SU-DHL-6 (cell line): ENCODE data around the gene PEA15.

Source experiments
- H2AFZ ChIP-seq: fragments of 200-600 bp; sonication (generic); 2 replicates; pipeline ENCODE4 v1.6.1; 2014; ENCODE audit warnings: low read depth, mild to moderate bottlenecking, moderate library complexity, mixed read lengths, antibody characterized with exemption, low read length; ENCODE audit not compliant: severe bottlenecking
- H3F3A ChIP-seq: fragments of 200-600 bp; shearing (Covaris generic); 2 replicates; pipeline ENCODE4 v1.6.0; 2016; ENCODE audit warnings: antibody characterized with exemption, mild to moderate bottlenecking; ENCODE audit not compliant: insufficient read depth
- H3K27ac ChIP-seq: fragments of 200-600 bp; sonication (generic); 2 replicates; pipeline ENCODE4 v1.5.1; 2016; ENCODE audit warnings: low read depth, mild to moderate bottlenecking, low read length, moderate library complexity, mixed read lengths
- H3K27me3 ChIP-seq: fragments of 200-600 bp; sonication (generic), shearing (Covaris generic); 2 replicates; pipeline ENCODE4 v1.6.0; 2014; ENCODE audit warnings: mild to moderate bottlenecking, low read length
- H3K36me3 ChIP-seq: fragments of 200-600 bp; sonication (generic); 2 replicates; pipeline ENCODE4 v1.6.1; 2014; ENCODE audit warnings: mild to moderate bottlenecking, low read length, mixed read lengths
- H3K4me2 ChIP-seq: fragments of 300-600, 200-600 bp; shearing (Covaris generic), sonication (generic); 2 replicates; pipeline ENCODE4 v1.6.0; 2014; ENCODE audit warnings: low read length, low read depth, mild to moderate bottlenecking; ENCODE audit not compliant: poor library complexity, severe bottlenecking
- H3K4me3 ChIP-seq: fragments of 200-600 bp; sonication (generic); 2 replicates; pipeline ENCODE4 v1.5.1; 2014; ENCODE audit warnings: antibody characterized with exemption, low read length, mild to moderate bottlenecking, mixed read lengths; ENCODE audit not compliant: insufficient read depth, poor library complexity, severe bottlenecking
- H3K79me2 ChIP-seq: fragments of 200-600 bp; sonication (generic); 2 replicates; pipeline ENCODE4 v1.6.1; 2014; ENCODE audit warnings: mild to moderate bottlenecking, low read length, moderate library complexity; ENCODE audit not compliant: insufficient read depth
- H3K9ac ChIP-seq: fragments of 200-600 bp; sonication (generic); 2 replicates; pipeline ENCODE4 v1.7.0; 2014; ENCODE audit warnings: mild to moderate bottlenecking, low read length
- H3K9me2 ChIP-seq: fragments of 200-600 bp; sonication (generic); replicated peaks from 2 replicates; pipeline ENCODE4 v1.6.1; 2014; ENCODE audit warnings: low read length; ENCODE audit not compliant: insufficient read depth
- H3K9me3 ChIP-seq: fragments of 200-600 bp; sonication (generic); 2 replicates; pipeline ENCODE4 v1.6.1; 2014; ENCODE audit warnings: low read length, mixed read lengths; ENCODE audit not compliant: insufficient read depth
- H4K20me1 ChIP-seq: fragments of 200-600 bp; sonication (generic); 2 replicates; pipeline ENCODE4 v1.6.1; 2014; ENCODE audit warnings: low read depth, mild to moderate bottlenecking, antibody characterized with exemption, low read length, moderate library complexity, mixed read lengths
- CTCF ChIP-seq: fragments of 200-600 bp; sonication (generic); IDR thresholded peaks from one replicate; pipeline ENCODE4 v1.5.1; 2017; ENCODE audit warnings: antibody characterized with exemption, mild to moderate bottlenecking, low read length, moderate library complexity; ENCODE audit not compliant: insufficient read depth, poor library complexity, severe bottlenecking
- EZH2phosphoT487 ChIP-seq: fragments of 200-600 bp; sonication (generic), shearing (Covaris generic); conservative IDR thresholded peaks from 2 replicates; pipeline ENCODE4 v1.6.1; 2018; ENCODE audit warnings: mild to moderate bottlenecking, antibody characterized with exemption, low read length, moderate library complexity, mixed read lengths

Gene PEA15

GRCh38 chr1:160227561-160227960 is 22.4 kb downstream of the PEA15 start:
- Histone ChIP-seq H3K27me3 (no peaks in the 10 kb centered on the region), H3K9ac (no peak overlapping the region), H3K4me3 (no peak overlapping the region), H3K79me2 (no peaks in the 10 kb centered on the region), H3K36me3 (peaks cover 19% of the 10 kb centered on the region), H3K27ac (no peak overlapping the region), H3K4me2 (no peak overlapping the region), H3K9me3 (no peaks in the 10 kb centered on the region), H3K9me2 (no peaks in the 10 kb centered on the region), H2AFZ (no peak overlapping the region), H3F3A (no peaks in the 10 kb centered on the region), H4K20me1 (no peaks in the 10 kb centered on the region)
- TF ChIP-seq EZH2phosphoT487 (no peak), CTCF (no peak)

GRCh38 chr1:160228431-160228830 is 23.2 kb downstream of the PEA15 start:
- TF ChIP-seq EZH2phosphoT487 (no peak), CTCF (no peak)
- H3K4me3 ChIP-seq, result no peak overlapping the region
- peaks cover 23% of the 10 kb centered on the region for H3K36me3 ChIP-seq

GRCh38 chr1:160232911-160233310 is 27.7 kb downstream of the PEA15 start:
- Histone ChIP-seq H4K20me1 (no peaks in the 10 kb centered on the region), H3K9me3 (no peaks in the 10 kb centered on the region), H3K36me3 (peaks cover 32% of the 10 kb centered on the region), H3K4me2 (no peak overlapping the region), H3F3A (no peaks in the 10 kb centered on the region; the same call in 1 of the 2 replicates), H3K27ac (no peak overlapping the region), H3K4me3 (no peak overlapping the region), H3K79me2 (no peaks in the 10 kb centered on the region), H3K27me3 (no peaks in the 10 kb centered on the region), H3K9ac (no peak overlapping the region), H3K9me2 (no peaks in the 10 kb centered on the region), H2AFZ (no peak overlapping the region)
- TF ChIP-seq CTCF (no peak), EZH2phosphoT487 (no peak)

More at GRCh38 chr1:160228431-160228830, 23.2 kb downstream of the PEA15 start:
- Histone ChIP-seq H3F3A (no peaks in the 10 kb centered on the region), H3K27ac (no peak overlapping the region), H3K4me2 (no peak overlapping the region), H3K27me3 (no peaks in the 10 kb centered on the region), H2AFZ (no peak overlapping the region), H3K9me3 (no peaks in the 10 kb centered on the region), H4K20me1 (no peaks in the 10 kb centered on the region), H3K79me2 (no peaks in the 10 kb centered on the region), H3K9ac (no peak overlapping the region), H3K9me2 (no peaks in the 10 kb centered on the region)
